22Rv1 (cell line): ENCODE measurements around the gene PPP2R2B.

Experiments
- CTCF ChIP-seq: fragments of 450-650 bp; IDR thresholded peaks from 2 replicates; pipeline ENCODE4 v1.5.1; 2017; ENCODE audit warnings: mild to moderate bottlenecking
- ZFX ChIP-seq: fragments of 450-650 bp; IDR thresholded peaks from 2 replicates; pipeline ENCODE4 v1.6.1; 2017; ENCODE audit warnings: antibody characterized with exemption, borderline replicate concordance

GRCh38 chr5:146781157-146781556 lies 97.4 kb downstream of the PPP2R2B start:
- TF ChIP-seq CTCF (no peak), ZFX (no peak)
